Lung (tissue), 12 donors: ENCODE data around the gene ANKRD50. TPM values are rescaled to one million over a fixed set of nuclear protein-coding genes. Genes with fewer than 3 reads are reported as not detected.

Experiments
- ATAC-seq: fragments of 200-7000 bp; cut with Tn5 transposase; one replicate; pipeline ENCODE4 v1.9.1; 2020; ENCODE audit warnings: moderate number of reproducible peaks; ENCODE audit not compliant: insufficient read depth, low FRiP score
- DNase-seq, 3 donors: peaks; one replicate each; pipeline ENCODE4 v3.0.0-alpha.2; 2013 to 2017
- H3K27ac ChIP-seq, 2 donors: one replicate each; pipeline ENCODE4 v1.5.1; 2013; ENCODE audit warnings: mild to moderate bottlenecking in 2 of 2, moderate library complexity in 2 of 2, control low read depth in 1 of 2, inconsistent platforms in 1 of 2, low read depth in 1 of 2, low read length in 1 of 2
- H3K27me3 ChIP-seq, 3 donors: one replicate each; pipeline ENCODE4 v1.5.1; 2013; ENCODE audit warnings: low read length in 2 of 3; ENCODE audit not compliant: control insufficient read depth in 3 of 3, insufficient read depth in 3 of 3
- H3K36me3 ChIP-seq, 4 donors: one replicate each; pipeline ENCODE4 v1.5.1; 2013; ENCODE audit warnings: low read length in 4 of 4, mild to moderate bottlenecking in 1 of 4, moderate library complexity in 1 of 4; ENCODE audit not compliant: control insufficient read depth in 4 of 4, insufficient read depth in 4 of 4
- H3K4me1 ChIP-seq, 5 donors: one replicate each; pipeline ENCODE4 v1.5.1; 2013; ENCODE audit warnings: low read length in 5 of 5, mild to moderate bottlenecking in 2 of 5, moderate library complexity in 1 of 5; ENCODE audit not compliant: control insufficient read depth in 5 of 5, insufficient read depth in 5 of 5
- H3K4me3 ChIP-seq: one replicate; pipeline ENCODE4 v1.5.1; 2013; ENCODE audit warnings: mild to moderate bottlenecking, control low read depth, moderate library complexity
- H3K9ac ChIP-seq, 2 donors: one replicate each; pipeline ENCODE4 v1.5.1; 2013; ENCODE audit warnings: low read length in 2 of 2, control low read depth in 1 of 2; ENCODE audit not compliant: insufficient read depth in 1 of 2
- H3K9me3 ChIP-seq, 4 donors: one replicate each; pipeline ENCODE4 v1.5.1; 2013; ENCODE audit warnings: low read length in 3 of 4, mild to moderate bottlenecking in 1 of 4, moderate library complexity in 1 of 4; ENCODE audit not compliant: control insufficient read depth in 4 of 4, insufficient read depth in 3 of 4
- WGBS, 2 donors: extraction: QIAGEN DNeasy Blood & Tissue Kit; methylation state at CpG; one replicate each; pipeline ENCODE4 v1.1.7; 2013; 5-methylcytosine and 5-hydroxymethylcytosine counted together
- polyA plus RNA-seq, 2 donors: library from polyadenylated mRNA; stranded (reverse); fragments of 200-250 nt; gene quantifications; one replicate each; pipeline ENCODE4 v1.2.1, GENCODE V29; 2013
- total RNA-seq, 2 donors: library from RNA; depleted of rRNA in 1 of 2; stranded (reverse); fragments of >200 nt in 1 of 2; gene quantifications; one replicate each; pipeline ENCODE4 v1.2.1, GENCODE V29; 2014 to 2021
- TF ChIP-seq, protein P1 (sequence below): IDR thresholded peaks from 2 replicates; pipeline ENCODE4 v1.5.1; 2012; ENCODE audit warnings: mild to moderate bottlenecking; ENCODE audit errors: control extremely low read depth, extremely low read depth
- donor health status: control.
- donor health status: control.
- donor health status: Bipolar disorder and iron deficiency.
- donor health status: healthy.
- donor health status: DM: yes; HTN: yes; CAD: no.

ANKRD50 gene
- total and polyA plus RNA-seq, 4 donors = 4.0 to 137 (median 11.6) TPM

GRCh38 chr4:124711471-124712371 lies 811 bp downstream of the ANKRD50 start:
- ATAC-seq = peak; percentile 43
- WGBS, 2 donors = 1% methylated on average over 30 to 35 of the region's 35 CpGs
- Histone ChIP-seq H3K9me3 (no peaks in the 10 kb centered on the region), H3K27ac (peak overlapping the region; percentile 97), H3K36me3 (peaks cover 0 to 8% (median 2%) of the 10 kb centered on the region in 4 donors), H3K9ac (peak overlapping the region; percentile 79 to 90), H3K27me3 (no peaks in the 10 kb centered on the region), H3K4me3 (peak overlapping the region; percentile 81), H3K4me1 (peaks cover 4 to 49% (median 22%) of the 10 kb centered on the region in 5 donors)
- TF ChIP-seq, protein P1, sequence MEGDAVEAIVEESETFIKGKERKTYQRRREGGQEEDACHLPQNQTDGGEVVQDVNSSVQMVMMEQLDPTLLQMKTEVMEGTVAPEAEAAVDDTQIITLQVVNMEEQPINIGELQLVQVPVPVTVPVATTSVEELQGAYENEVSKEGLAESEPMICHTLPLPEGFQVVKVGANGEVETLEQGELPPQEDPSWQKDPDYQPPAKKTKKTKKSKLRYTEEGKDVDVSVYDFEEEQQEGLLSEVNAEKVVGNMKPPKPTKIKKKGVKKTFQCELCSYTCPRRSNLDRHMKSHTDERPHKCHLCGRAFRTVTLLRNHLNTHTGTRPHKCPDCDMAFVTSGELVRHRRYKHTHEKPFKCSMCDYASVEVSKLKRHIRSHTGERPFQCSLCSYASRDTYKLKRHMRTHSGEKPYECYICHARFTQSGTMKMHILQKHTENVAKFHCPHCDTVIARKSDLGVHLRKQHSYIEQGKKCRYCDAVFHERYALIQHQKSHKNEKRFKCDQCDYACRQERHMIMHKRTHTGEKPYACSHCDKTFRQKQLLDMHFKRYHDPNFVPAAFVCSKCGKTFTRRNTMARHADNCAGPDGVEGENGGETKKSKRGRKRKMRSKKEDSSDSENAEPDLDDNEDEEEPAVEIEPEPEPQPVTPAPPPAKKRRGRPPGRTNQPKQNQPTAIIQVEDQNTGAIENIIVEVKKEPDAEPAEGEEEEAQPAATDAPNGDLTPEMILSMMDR = no peak
- DNase-seq = peak; percentile 85 to 88 (median 85)

DNA sequence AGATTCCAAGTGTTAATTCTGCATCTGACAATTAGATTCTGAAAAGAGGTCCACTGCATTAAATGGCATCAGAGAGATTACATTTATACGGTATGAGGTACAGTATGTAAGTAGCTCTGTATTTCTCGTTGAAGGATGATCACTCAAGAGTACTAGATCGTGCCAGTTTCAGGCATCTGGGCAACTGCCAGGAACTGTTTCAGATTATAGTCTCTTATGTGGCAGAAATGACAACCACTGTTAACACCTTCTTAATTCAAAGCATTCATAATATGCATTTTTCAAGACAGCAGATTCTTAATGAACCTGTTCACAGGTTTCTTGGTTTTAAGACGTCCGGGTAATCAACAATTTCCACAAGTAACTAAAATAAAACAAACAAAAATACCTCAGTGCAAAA lies 1.6 kb downstream of the ANKRD50 start:
- H3K4me3 ChIP-seq = no peak overlapping the region
- no peaks in the 10 kb centered on the region for H3K27me3 ChIP-seq
- H3K9ac ChIP-seq = peak overlapping the region; percentile 79 to 90
- TF ChIP-seq, protein P1 = no peak
- peak in 2 of 3 donors; percentile 40 to 68 for DNase-seq
- H3K9me3 ChIP-seq = no peaks in the 10 kb centered on the region
- peaks cover 4 to 47% (median 22%) of the 10 kb centered on the region in 5 donors for H3K4me1 ChIP-seq
- H3K27ac ChIP-seq = no peak overlapping the region
- ATAC-seq = no peak
- 9 to 10% methylated on average over 5 of the region's 5 CpGs for WGBS, 2 donors
- H3K36me3 ChIP-seq = peaks cover 0 to 8% (median 2%) of the 10 kb centered on the region in 4 donors

- Histone ChIP-seq H3K27me3 (no peaks in the 10 kb centered on the region), H3K27ac (no peak overlapping the region), H3K9ac (peak overlapping the region in 1 of 2 donors; percentile 90), H3K9me3 (no peaks in the 10 kb centered on the region), H3K4me1 (peaks cover 4 to 43% (median 22%) of the 10 kb centered on the region in 5 donors), H3K4me3 (peak overlapping the region; percentile 2), H3K36me3 (peaks cover 0 to 10% (median 3%) of the 10 kb centered on the region in 4 donors)
- TF ChIP-seq, protein P1 = no peak
- ATAC-seq (no peak), DNase-seq (no peak)
- WGBS, 2 donors = 31 to 47% methylated on average over 7 of the region's 7 CpGs
Measured at GRCh38 chr4:124710015-124710741, 2.4 kb downstream of the ANKRD50 start.
